Liver (tissue), 9 donors: ENCODE results near the gene TNFRSF17. TPM values are rescaled to one million over a fixed set of nuclear protein-coding genes. Genes with fewer than 3 reads are reported as not detected.

ENCODE experiments used
- DNase-seq: peaks from one replicate; pipeline ENCODE4 v3.0.0-alpha.2; 2017; ENCODE audit warnings: low spot score
- H3K27ac ChIP-seq, 2 donors: one replicate each; pipeline ENCODE4 v1.7.0; 2013; ENCODE audit warnings: inconsistent platforms in 2 of 2, low read length in 2 of 2, control low read depth in 1 of 2, low read depth in 1 of 2, mild to moderate bottlenecking in 1 of 2
- H3K27me3 ChIP-seq, 4 donors: one replicate each; pipeline versions ENCODE4 v1.6.1 to v1.7.0; 2013; ENCODE audit warnings: low read length in 3 of 4, inconsistent platforms in 1 of 4, mild to moderate bottlenecking in 1 of 4, moderate library complexity in 1 of 4; ENCODE audit not compliant: control insufficient read depth in 4 of 4, insufficient read depth in 4 of 4
- H3K36me3 ChIP-seq, 4 donors: one replicate each; pipeline versions ENCODE4 v1.6.1 to v1.7.0; 2013; ENCODE audit warnings: low read length in 3 of 4, mild to moderate bottlenecking in 3 of 4, low read depth in 1 of 4, moderate library complexity in 1 of 4; ENCODE audit not compliant: control insufficient read depth in 4 of 4, insufficient read depth in 3 of 4
- H3K4me1 ChIP-seq, 4 donors: one replicate each; pipeline versions ENCODE4 v1.6.1 to v1.7.0; 2013; ENCODE audit warnings: low read length in 3 of 4, mild to moderate bottlenecking in 3 of 4, moderate library complexity in 1 of 4; ENCODE audit not compliant: control insufficient read depth in 4 of 4, insufficient read depth in 4 of 4
- H3K4me3 ChIP-seq, 3 donors: one replicate each; pipeline versions ENCODE4 v1.6.1 to v1.7.0; 2013; ENCODE audit warnings: low read length in 3 of 3, control low read depth in 1 of 3, low read depth in 1 of 3, mild to moderate bottlenecking in 1 of 3
- H3K9ac ChIP-seq, 2 donors: one replicate each; pipeline ENCODE4 v1.7.0; 2013; ENCODE audit warnings: low read length in 2 of 2, mild to moderate bottlenecking in 2 of 2, moderate library complexity in 2 of 2, control low read depth in 1 of 2, low read depth in 1 of 2
- H3K9me3 ChIP-seq, 4 donors: one replicate each; pipeline versions ENCODE4 v1.6.1 to v1.7.0; 2013; ENCODE audit warnings: low read length in 3 of 4; ENCODE audit not compliant: control insufficient read depth in 4 of 4
- EGR1 ChIP-seq, 2 donors: IDR thresholded peaks; 2 replicates each; pipeline ENCODE4 v1.6.1; 2016 to 2018; ENCODE audit warnings: antibody characterized with exemption in 2 of 2, low read depth in 2 of 2
- FOXA1 ChIP-seq: IDR thresholded peaks from 2 replicates; pipeline ENCODE4 v1.6.1; 2016; ENCODE audit warnings: antibody characterized with exemption
- FOXA2 ChIP-seq: IDR thresholded peaks from 2 replicates; pipeline ENCODE4 v1.6.1; 2016; ENCODE audit warnings: antibody characterized with exemption
- GABPA ChIP-seq, 2 donors: IDR thresholded peaks in 1 of 2; conservative IDR thresholded peaks in 1 of 2; 2 replicates each; pipeline ENCODE4 v1.6.1; 2016; ENCODE audit warnings: antibody characterized with exemption in 2 of 2, mild to moderate bottlenecking in 1 of 2, moderate library complexity in 1 of 2
- HNF4A ChIP-seq, 2 donors: conservative IDR thresholded peaks; 2 replicates each; pipeline ENCODE4 v1.6.1; 2016; ENCODE audit warnings: antibody characterized with exemption in 2 of 2, mild to moderate bottlenecking in 2 of 2
- HNF4G ChIP-seq: IDR thresholded peaks from 2 replicates; pipeline ENCODE4 v1.6.1; 2016; ENCODE audit warnings: antibody characterized with exemption
- JUND ChIP-seq, 2 donors: IDR thresholded peaks; 2 replicates each; pipeline ENCODE4 v1.6.1; 2016; ENCODE audit warnings: antibody characterized with exemption in 2 of 2
- MAX ChIP-seq: IDR thresholded peaks from 2 replicates; pipeline ENCODE4 v1.6.1; 2016; ENCODE audit warnings: antibody characterized with exemption
- NR2F2 ChIP-seq: IDR thresholded peaks from 2 replicates; pipeline ENCODE4 v1.6.1; 2016; ENCODE audit warnings: antibody characterized with exemption
- RAD21 ChIP-seq, 2 donors: IDR thresholded peaks; 2 replicates each; pipeline ENCODE4 v1.6.1; 2016; ENCODE audit warnings: antibody characterized with exemption in 2 of 2, mild to moderate bottlenecking in 2 of 2
- SP1 ChIP-seq: IDR thresholded peaks from 2 replicates; pipeline ENCODE4 v1.6.1; 2018; ENCODE audit warnings: antibody characterized with exemption, mild to moderate bottlenecking
- TAF1 ChIP-seq: conservative IDR thresholded peaks from 2 replicates; pipeline ENCODE4 v1.6.1; 2016; ENCODE audit warnings: antibody characterized with exemption, mild to moderate bottlenecking
- YY1 ChIP-seq: IDR thresholded peaks from 2 replicates; pipeline ENCODE4 v1.6.1; 2016; ENCODE audit warnings: antibody characterized with exemption, mild to moderate bottlenecking
- WGBS: extraction: QIAGEN DNeasy Blood & Tissue Kit; methylation state at CpG from one replicate; pipeline ENCODE4 v1.1.7; 2013; 5-methylcytosine and 5-hydroxymethylcytosine counted together
- polyA plus RNA-seq, 2 donors: library from polyadenylated mRNA; stranded (reverse) in 1 of 2; unstranded in 1 of 2; fragments of 200-250 nt in 1 of 2; fragments of >200 nt in 1 of 2; fragmentation: Nextera tagmentation in 1 of 2; extraction: Ambion mirVana in 1 of 2; gene quantifications; one replicate each; pipeline versions ENCODE4 v1.2.1 to v1.2.3, GENCODE V29; 2013 to 2015
- total RNA-seq, 2 donors: library from RNA; depleted of rRNA; stranded (reverse); fragments of >200 nt; gene quantifications; one replicate each; pipeline ENCODE4 v1.2.3, GENCODE V29; 2014
- TF ChIP-seq, protein P1 (sequence below): IDR thresholded peaks from 2 replicates; pipeline ENCODE4 v1.6.1; 2016; ENCODE audit warnings: antibody characterized with exemption
- TF ChIP-seq, protein P2 (sequence below): fragments of 150-350 bp; IDR thresholded peaks from 2 replicates; pipeline ENCODE4 v1.5.1; 2017; ENCODE audit warnings: improper control_type of control experiment, low read depth, low read length; ENCODE audit not compliant: missing input control
- TF ChIP-seq, protein P3 (sequence below): IDR thresholded peaks from 2 replicates; pipeline ENCODE4 v1.6.1; 2016; ENCODE audit warnings: antibody characterized with exemption
- donor health status: healthy.
- donor health status: healthy.
- donor health status: healthy.
- donor health status: healthy.
- donor health status: healthy.

TNFRSF17 gene
- total and polyA plus RNA-seq, 4 donors, result 0.17 to 2.6 (median 0.28) TPM; not detected in 1

DNA sequence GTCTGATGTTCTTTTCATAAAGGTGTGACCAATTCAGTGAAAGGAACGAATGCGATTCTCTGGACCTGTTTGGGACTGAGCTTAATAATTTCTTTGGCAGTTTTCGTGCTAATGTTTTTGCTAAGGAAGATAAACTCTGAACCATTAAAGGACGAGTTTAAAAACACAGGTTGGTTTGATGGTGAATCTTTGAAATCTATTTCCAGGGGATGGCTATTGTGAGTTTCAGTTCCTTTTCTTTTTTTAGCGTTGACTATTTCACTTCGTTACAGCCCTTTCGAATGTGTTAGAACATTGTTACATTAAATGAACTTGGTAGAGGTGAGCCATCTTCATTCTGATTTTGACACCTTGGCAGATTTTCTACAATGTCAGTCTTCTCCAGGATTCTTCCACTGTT is 1.2 kb downstream of the TNFRSF17 start:
- no peaks in the 10 kb centered on the region for H3K27me3 ChIP-seq
- DNase-seq, result no peak
- no peaks in the 10 kb centered on the region for H3K9me3 ChIP-seq
- H3K27ac ChIP-seq, result no peak overlapping the region
- no peak overlapping the region for H3K9ac ChIP-seq
- no peak for TF ChIP-seq RAD21 (IDR thresholded peaks at IDR 0.05)
- no peak for TF ChIP-seq EGR1 (IDR thresholded peaks at IDR 0.05; ENCODE audit: low read depth in 2 of 2)
- TF ChIP-seq, protein P1, sequence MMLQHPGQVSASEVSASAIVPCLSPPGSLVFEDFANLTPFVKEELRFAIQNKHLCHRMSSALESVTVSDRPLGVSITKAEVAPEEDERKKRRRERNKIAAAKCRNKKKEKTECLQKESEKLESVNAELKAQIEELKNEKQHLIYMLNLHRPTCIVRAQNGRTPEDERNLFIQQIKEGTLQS, result no peak
- TF ChIP-seq HNF4A (conservative IDR thresholded peaks at IDR 0.05), result no peak
- TF ChIP-seq FOXA1, result no peak
- TF ChIP-seq NR2F2, result no peak
- TF ChIP-seq TAF1, result no peak
- no peak for TF ChIP-seq YY1
- TF ChIP-seq, protein P2, sequence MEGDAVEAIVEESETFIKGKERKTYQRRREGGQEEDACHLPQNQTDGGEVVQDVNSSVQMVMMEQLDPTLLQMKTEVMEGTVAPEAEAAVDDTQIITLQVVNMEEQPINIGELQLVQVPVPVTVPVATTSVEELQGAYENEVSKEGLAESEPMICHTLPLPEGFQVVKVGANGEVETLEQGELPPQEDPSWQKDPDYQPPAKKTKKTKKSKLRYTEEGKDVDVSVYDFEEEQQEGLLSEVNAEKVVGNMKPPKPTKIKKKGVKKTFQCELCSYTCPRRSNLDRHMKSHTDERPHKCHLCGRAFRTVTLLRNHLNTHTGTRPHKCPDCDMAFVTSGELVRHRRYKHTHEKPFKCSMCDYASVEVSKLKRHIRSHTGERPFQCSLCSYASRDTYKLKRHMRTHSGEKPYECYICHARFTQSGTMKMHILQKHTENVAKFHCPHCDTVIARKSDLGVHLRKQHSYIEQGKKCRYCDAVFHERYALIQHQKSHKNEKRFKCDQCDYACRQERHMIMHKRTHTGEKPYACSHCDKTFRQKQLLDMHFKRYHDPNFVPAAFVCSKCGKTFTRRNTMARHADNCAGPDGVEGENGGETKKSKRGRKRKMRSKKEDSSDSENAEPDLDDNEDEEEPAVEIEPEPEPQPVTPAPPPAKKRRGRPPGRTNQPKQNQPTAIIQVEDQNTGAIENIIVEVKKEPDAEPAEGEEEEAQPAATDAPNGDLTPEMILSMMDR, result no peak
- no peak for TF ChIP-seq MAX
- TF ChIP-seq FOXA2, result no peak
- TF ChIP-seq GABPA (IDR thresholded peaks at IDR 0.05 in 1 of 2, conservative IDR thresholded peaks at IDR 0.05 in 1 of 2), result no peak
- TF ChIP-seq SP1, result no peak
- no peaks in the 10 kb centered on the region for H3K36me3 ChIP-seq
- H3K4me3 ChIP-seq, result no peak overlapping the region
- WGBS, result 85% methylated on average over 7 of the region's 7 CpGs
- peaks cover 0 to under 1% (median under 1%) of the 10 kb centered on the region in 4 donors for H3K4me1 ChIP-seq

DNA sequence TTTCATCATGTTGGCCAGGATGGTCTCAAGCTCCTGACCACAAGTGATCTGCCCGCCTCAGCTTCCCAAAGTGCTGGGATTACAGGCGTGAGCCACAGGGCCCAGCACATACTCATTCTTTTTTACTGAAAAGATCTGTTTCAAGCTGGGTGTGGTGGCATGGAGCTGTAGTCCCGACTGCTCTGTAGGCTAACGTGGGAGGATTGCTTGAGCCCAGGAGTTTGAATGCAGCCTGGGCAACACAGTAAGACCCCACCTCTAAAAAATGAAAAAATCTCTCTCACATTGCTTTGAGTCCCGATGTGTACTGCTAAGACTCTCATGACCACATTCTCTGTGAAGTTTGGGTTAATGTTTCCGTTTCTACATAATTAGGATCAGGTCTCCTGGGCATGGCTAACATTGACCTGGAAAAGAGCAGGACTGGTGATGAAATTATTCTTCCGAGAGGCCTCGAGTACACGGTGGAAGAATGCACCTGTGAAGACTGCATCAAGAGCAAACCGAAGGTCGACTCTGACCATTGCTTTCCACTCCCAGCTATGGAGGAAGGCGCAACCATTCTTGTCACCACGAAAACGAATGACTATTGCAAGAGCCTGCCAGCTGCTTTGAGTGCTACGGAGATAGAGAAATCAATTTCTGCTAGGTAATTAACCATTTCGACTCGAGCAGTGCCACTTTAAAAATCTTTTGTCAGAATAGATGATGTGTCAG is 2.3 kb downstream of the TNFRSF17 start:
- Histone ChIP-seq H3K36me3 (no peaks in the 10 kb centered on the region), H3K4me3 (no peak overlapping the region), H3K27ac (no peak overlapping the region), H3K4me1 (peaks cover 0 to 3% (median 0%) of the 10 kb centered on the region in 4 donors), H3K9ac (no peak overlapping the region), H3K27me3 (no peaks in the 10 kb centered on the region), H3K9me3 (no peaks in the 10 kb centered on the region)
- 87% methylated on average over 17 of the region's 17 CpGs for WGBS
- no peak for TF ChIP-seq FOXA1
- TF ChIP-seq, protein P3, sequence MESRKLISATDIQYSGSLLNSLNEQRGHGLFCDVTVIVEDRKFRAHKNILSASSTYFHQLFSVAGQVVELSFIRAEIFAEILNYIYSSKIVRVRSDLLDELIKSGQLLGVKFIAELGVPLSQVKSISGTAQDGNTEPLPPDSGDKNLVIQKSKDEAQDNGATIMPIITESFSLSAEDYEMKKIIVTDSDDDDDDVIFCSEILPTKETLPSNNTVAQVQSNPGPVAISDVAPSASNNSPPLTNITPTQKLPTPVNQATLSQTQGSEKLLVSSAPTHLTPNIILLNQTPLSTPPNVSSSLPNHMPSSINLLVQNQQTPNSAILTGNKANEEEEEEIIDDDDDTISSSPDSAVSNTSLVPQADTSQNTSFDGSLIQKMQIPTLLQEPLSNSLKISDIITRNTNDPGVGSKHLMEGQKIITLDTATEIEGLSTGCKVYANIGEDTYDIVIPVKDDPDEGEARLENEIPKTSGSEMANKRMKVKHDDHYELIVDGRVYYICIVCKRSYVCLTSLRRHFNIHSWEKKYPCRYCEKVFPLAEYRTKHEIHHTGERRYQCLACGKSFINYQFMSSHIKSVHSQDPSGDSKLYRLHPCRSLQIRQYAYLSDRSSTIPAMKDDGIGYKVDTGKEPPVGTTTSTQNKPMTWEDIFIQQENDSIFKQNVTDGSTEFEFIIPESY, result no peak
- no peak for TF ChIP-seq YY1
- no peak for TF ChIP-seq HNF4G
- no peak for TF ChIP-seq TAF1
- no peak for TF ChIP-seq SP1
- TF ChIP-seq JUND (IDR thresholded peaks at IDR 0.05), result no peak
- TF ChIP-seq, protein P2, result no peak
- TF ChIP-seq, protein P1, result no peak
- no peak for TF ChIP-seq GABPA (IDR thresholded peaks at IDR 0.05 in 1 of 2, conservative IDR thresholded peaks at IDR 0.05 in 1 of 2)
- no peak for TF ChIP-seq NR2F2
- no peak for TF ChIP-seq EGR1 (IDR thresholded peaks at IDR 0.05; ENCODE audit: low read depth in 2 of 2)
- no peak for TF ChIP-seq RAD21 (IDR thresholded peaks at IDR 0.05)
- no peak for TF ChIP-seq HNF4A (conservative IDR thresholded peaks at IDR 0.05)
- no peak for DNase-seq
